WTC11 (cell line): Measurements from ENCODE around the gene FSTL4. TPM values are rescaled to one million over a fixed set of nuclear protein-coding genes. Genes with fewer than 3 reads are reported as not detected.

Source experiments
- ATAC-seq: fragments of 200-7000 bp; cut with Tn5 transposase; 2 replicates; pipeline ENCODE4 v1.10.0; 2021; ENCODE audit warnings: mild to moderate bottlenecking, moderate library complexity
- CTCF ChIA-PET: fragments of 300-600 bp; sonication (Branson Sonifier 250); formaldehyde crosslinking; loops from one replicate; lab custom pipeline; 2021; ENCODE audit warnings: antibody characterized with exemption; lab: Charles Lee
- POLR2A ChIA-PET: fragments of 350-600 bp; sonication (Branson Sonifier 250); formaldehyde crosslinking; loops from one replicate; lab custom pipeline; 2021; ENCODE audit warnings: antibody characterized with exemption; lab: Charles Lee
- DNase-seq: peaks from one replicate; pipeline ENCODE4 v3.0.0; 2021; ENCODE audit warnings: low spot score
- H3K27ac Mint-ChIP-seq: 2 replicates; pipeline ENCODE4 v1.8.0; 2021; ENCODE audit warnings: mixed read lengths
- H3K27me3 Mint-ChIP-seq: 2 replicates; pipeline ENCODE4 v1.8.0; 2021; ENCODE audit warnings: low read depth, mild to moderate bottlenecking, moderate library complexity, mixed read lengths
- H3K36me3 Mint-ChIP-seq: 2 replicates; pipeline ENCODE4 v1.8.0; 2021; ENCODE audit warnings: mixed read lengths
- H3K4me1 Mint-ChIP-seq: 2 replicates; pipeline ENCODE4 v1.8.0; 2022; ENCODE audit warnings: mixed read lengths
- H3K4me3 Mint-ChIP-seq: 2 replicates; pipeline ENCODE4 v1.8.0; 2021; ENCODE audit warnings: mild to moderate bottlenecking, moderate library complexity, mixed read lengths
- H3K9me3 Mint-ChIP-seq: 2 replicates; pipeline ENCODE4 v1.8.0; 2021; ENCODE audit warnings: mixed read lengths
- ESRRA ChIP-seq: sonication (generic); formaldehyde crosslinking; IDR thresholded peaks from 2 replicates; pipeline ENCODE4 v1.8.1; 2022; ENCODE audit warnings: mild to moderate bottlenecking, missing genetic modification reagents, borderline replicate concordance
- FOXP1 ChIP-seq: sonication (generic); formaldehyde crosslinking; IDR thresholded peaks from 2 replicates; pipeline ENCODE4 v1.8.0; 2022; ENCODE audit warnings: missing genetic modification reagents, mild to moderate bottlenecking, moderate library complexity, borderline replicate concordance
- GABPB1 ChIP-seq: sonication (generic); formaldehyde crosslinking; IDR thresholded peaks from 2 replicates; pipeline ENCODE4 v1.8.1; 2023; ENCODE audit warnings: mild to moderate bottlenecking, missing genetic modification reagents
- GRHL2 ChIP-seq: fragments of 250-450 bp; sonication (Bioruptor Pico); IDR thresholded peaks from 2 replicates; pipeline ENCODE4 v1.8.0; 2022; ENCODE audit warnings: mild to moderate bottlenecking, moderate library complexity; ENCODE audit not compliant: insufficient replicate concordance, severe bottlenecking
- JAZF1 ChIP-seq: fragments of 250-450 bp; sonication (Bioruptor Pico); IDR thresholded peaks from 2 replicates; pipeline ENCODE4 v1.9.0; 2021; ENCODE audit warnings: moderate library complexity, mild to moderate bottlenecking, inconsistent platforms
- KAT7 ChIP-seq: sonication (generic); formaldehyde crosslinking; IDR thresholded peaks from 2 replicates; pipeline ENCODE4 v1.8.1; 2023; ENCODE audit warnings: missing genetic modification reagents, mild to moderate bottlenecking, borderline replicate concordance
- NFE2L1 ChIP-seq: sonication (generic); formaldehyde crosslinking; IDR thresholded peaks from 2 replicates; pipeline ENCODE4 v1.8.1; 2023; ENCODE audit warnings: missing genetic modification reagents
- OVOL2 ChIP-seq: fragments of 250-450 bp; sonication (Bioruptor Pico); IDR thresholded peaks from 2 replicates; pipeline ENCODE4 v1.9.0; 2021; ENCODE audit warnings: mild to moderate bottlenecking, borderline replicate concordance
- PRRX2 ChIP-seq: fragments of 250-450 bp; sonication (Bioruptor Pico); IDR thresholded peaks from 2 replicates; pipeline ENCODE4 v1.8.0; 2021; ENCODE audit warnings: mild to moderate bottlenecking
- SP1 ChIP-seq: sonication (generic); formaldehyde crosslinking; conservative IDR thresholded peaks from 2 replicates; pipeline ENCODE4 v1.8.1; 2022; ENCODE audit warnings: missing genetic modification reagents
- ZNF219 ChIP-seq: sonication (generic); formaldehyde crosslinking; IDR thresholded peaks from 2 replicates; pipeline ENCODE4 v1.8.0; 2023; ENCODE audit warnings: missing genetic modification reagents, mild to moderate bottlenecking, borderline replicate concordance
- ZNF396 ChIP-seq: fragments of 250-450 bp; sonication (Bioruptor Pico); IDR thresholded peaks from 2 replicates; pipeline ENCODE4 v1.8.0; 2021; ENCODE audit warnings: mild to moderate bottlenecking, moderate library complexity, borderline replicate concordance
- ZNF416 ChIP-seq: fragments of 250-450 bp; sonication (Bioruptor Pico); IDR thresholded peaks from 2 replicates; pipeline ENCODE4 v1.9.0; 2021; ENCODE audit warnings: mild to moderate bottlenecking, inconsistent platforms
- total RNA-seq: library from RNA; stranded (reverse); gene quantifications from 3 replicates; pipeline ENCODE4 v1.2.3, GENCODE V29; 2021
- TF ChIP-seq, protein P1 (sequence below): sonication (generic); formaldehyde crosslinking; IDR thresholded peaks from 2 replicates; pipeline ENCODE4 v1.8.0; 2022; ENCODE audit warnings: missing genetic modification reagents
- TF ChIP-seq, protein P2 (sequence below): sonication (generic); formaldehyde crosslinking; IDR thresholded peaks from 2 replicates; pipeline ENCODE4 v1.8.0; 2022; ENCODE audit warnings: mild to moderate bottlenecking, missing genetic modification reagents
- TF ChIP-seq, protein P3 (sequence below): sonication (generic); formaldehyde crosslinking; IDR thresholded peaks from 2 replicates; pipeline ENCODE4 v1.8.0; 2023; ENCODE audit warnings: mild to moderate bottlenecking, missing genetic modification reagents
- TF ChIP-seq, protein P4 (sequence below): sonication (generic); formaldehyde crosslinking; IDR thresholded peaks from 2 replicates; pipeline ENCODE4 v1.8.1; 2023; ENCODE audit warnings: mild to moderate bottlenecking, moderate library complexity, missing genetic modification reagents
- TF ChIP-seq, protein P5 (sequence below): fragments of 250-450 bp; sonication (Bioruptor Pico); IDR thresholded peaks from 2 replicates; pipeline ENCODE4 v2.1.2; 2022; ENCODE audit warnings: mild to moderate bottlenecking, moderate library complexity
- TF ChIP-seq, protein P6 (sequence below): sonication (generic); formaldehyde crosslinking; IDR thresholded peaks from 2 replicates; pipeline ENCODE4 v1.8.1; 2022; ENCODE audit warnings: low read depth, mild to moderate bottlenecking, moderate library complexity, missing genetic modification reagents, borderline replicate concordance
- TF ChIP-seq, protein P7 (sequence below): sonication (generic); formaldehyde crosslinking; conservative IDR thresholded peaks from 2 replicates; pipeline ENCODE4 v1.8.1; 2022; ENCODE audit warnings: mild to moderate bottlenecking, missing genetic modification reagents

FSTL4 gene
- total RNA-seq, 1 experiment from 2014 or later = 6.1 TPM

DNA sequence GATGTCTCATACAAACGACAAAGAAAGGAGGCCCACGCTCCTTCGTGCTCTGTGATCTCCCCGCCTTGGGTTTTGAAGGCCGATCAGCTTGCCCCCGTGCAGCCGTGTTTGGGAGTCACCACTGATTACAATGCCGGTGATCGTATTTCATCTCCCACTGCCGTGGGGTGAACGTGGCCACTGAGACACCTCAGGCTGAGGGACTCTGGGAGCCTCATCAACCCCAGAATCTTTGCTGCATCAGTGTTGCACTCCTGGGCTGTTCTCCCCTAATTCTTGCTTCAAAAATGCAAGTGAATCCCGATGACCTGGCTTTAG is 366.3 kb downstream of the FSTL4 start (continued):
- TF ChIP-seq, protein P1, sequence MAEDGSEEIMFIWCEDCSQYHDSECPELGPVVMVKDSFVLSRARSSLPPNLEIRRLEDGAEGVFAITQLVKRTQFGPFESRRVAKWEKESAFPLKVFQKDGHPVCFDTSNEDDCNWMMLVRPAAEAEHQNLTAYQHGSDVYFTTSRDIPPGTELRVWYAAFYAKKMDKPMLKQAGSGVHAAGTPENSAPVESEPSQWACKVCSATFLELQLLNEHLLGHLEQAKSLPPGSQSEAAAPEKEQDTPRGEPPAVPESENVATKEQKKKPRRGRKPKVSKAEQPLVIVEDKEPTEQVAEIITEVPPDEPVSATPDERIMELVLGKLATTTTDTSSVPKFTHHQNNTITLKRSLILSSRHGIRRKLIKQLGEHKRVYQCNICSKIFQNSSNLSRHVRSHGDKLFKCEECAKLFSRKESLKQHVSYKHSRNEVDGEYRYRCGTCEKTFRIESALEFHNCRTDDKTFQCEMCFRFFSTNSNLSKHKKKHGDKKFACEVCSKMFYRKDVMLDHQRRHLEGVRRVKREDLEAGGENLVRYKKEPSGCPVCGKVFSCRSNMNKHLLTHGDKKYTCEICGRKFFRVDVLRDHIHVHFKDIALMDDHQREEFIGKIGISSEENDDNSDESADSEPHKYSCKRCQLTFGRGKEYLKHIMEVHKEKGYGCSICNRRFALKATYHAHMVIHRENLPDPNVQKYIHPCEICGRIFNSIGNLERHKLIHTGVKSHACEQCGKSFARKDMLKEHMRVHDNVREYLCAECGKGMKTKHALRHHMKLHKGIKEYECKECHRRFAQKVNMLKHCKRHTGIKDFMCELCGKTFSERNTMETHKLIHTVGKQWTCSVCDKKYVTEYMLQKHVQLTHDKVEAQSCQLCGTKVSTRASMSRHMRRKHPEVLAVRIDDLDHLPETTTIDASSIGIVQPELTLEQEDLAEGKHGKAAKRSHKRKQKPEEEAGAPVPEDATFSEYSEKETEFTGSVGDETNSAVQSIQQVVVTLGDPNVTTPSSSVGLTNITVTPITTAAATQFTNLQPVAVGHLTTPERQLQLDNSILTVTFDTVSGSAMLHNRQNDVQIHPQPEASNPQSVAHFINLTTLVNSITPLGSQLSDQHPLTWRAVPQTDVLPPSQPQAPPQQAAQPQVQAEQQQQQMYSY (CRISPR knock-in tag) = no peak
- no peak for TF ChIP-seq FOXP1
- TF ChIP-seq ESRRA (CRISPR knock-in tag) = no peak
- TF ChIP-seq ZNF396 (CRISPR knock-in tag) = no peak
- no peak for TF ChIP-seq ZNF416 (CRISPR knock-in tag)
- TF ChIP-seq, all 79 proteins: peak for 0

DNA sequence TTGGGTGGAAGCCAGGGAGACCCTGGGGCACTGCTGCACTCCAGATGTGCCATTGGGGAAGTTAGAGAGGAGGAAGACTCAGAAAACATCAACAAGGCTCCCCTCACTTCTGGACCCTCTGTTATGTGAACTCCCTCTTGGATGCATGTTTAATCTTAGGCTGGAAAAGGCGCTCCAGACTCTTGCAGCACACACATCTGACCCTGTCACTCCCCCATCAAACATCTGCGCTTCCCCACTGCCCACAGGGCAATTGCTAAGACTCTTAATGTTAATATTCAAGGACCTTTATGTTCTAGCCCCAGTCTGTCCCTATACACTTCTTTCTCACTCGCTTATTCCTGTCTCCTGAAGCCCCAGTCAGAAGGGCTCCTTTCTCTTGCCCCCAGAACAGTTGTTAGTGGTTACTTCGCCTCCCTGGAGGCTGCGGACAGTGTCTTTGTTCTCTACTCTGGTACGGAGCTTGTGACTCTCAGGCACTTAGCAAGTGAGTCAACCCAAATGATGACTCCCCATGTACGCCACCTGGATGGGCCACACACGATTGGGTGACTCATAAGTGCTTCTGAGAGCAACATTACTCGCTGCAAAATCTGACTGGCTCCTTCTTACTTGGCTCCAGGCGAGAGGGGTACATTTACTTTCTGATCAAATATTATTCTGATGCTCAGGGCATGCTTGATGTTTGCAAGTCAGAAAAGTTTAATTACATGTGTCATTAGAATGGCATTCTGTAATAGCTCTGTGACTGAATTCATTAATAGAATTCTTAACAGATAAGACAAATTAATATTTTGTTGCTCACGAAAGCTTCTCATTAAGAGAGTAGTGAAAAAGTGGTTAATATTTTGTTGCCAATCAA is 366.9 kb downstream of the FSTL4 start:
- Mint-ChIP-seq H3K27ac (no peak overlapping the region), H3K36me3 (no peaks in the 10 kb centered on the region), H3K4me3 (no peak overlapping the region), H3K4me1 (no peaks in the 10 kb centered on the region), H3K27me3 (no peaks in the 10 kb centered on the region), H3K9me3 (peaks cover 4% of the 10 kb centered on the region)
- ChIA-PET POLR2A (interaction anchor here (0.7 kb wide), 1 partner anchor 468 kb away, joined by 6 read pairs; no protein-coding TSS in a partner anchor), CTCF (interaction anchor here (4.6 kb wide), 1 partner anchor 132 kb away, joined by 68 read pairs; no protein-coding TSS in a partner anchor)
- DNase-seq (no peak), ATAC-seq (no peak)
- TF ChIP-seq GABPB1 (CRISPR knock-in tag) (no peak), JAZF1 (CRISPR knock-in tag) (no peak), PRRX2 (CRISPR knock-in tag) (no peak)
- TF ChIP-seq, protein P2, sequence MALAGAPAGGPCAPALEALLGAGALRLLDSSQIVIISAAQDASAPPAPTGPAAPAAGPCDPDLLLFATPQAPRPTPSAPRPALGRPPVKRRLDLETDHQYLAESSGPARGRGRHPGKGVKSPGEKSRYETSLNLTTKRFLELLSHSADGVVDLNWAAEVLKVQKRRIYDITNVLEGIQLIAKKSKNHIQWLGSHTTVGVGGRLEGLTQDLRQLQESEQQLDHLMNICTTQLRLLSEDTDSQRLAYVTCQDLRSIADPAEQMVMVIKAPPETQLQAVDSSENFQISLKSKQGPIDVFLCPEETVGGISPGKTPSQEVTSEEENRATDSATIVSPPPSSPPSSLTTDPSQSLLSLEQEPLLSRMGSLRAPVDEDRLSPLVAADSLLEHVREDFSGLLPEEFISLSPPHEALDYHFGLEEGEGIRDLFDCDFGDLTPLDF = no peak
- TF ChIP-seq, protein P3, sequence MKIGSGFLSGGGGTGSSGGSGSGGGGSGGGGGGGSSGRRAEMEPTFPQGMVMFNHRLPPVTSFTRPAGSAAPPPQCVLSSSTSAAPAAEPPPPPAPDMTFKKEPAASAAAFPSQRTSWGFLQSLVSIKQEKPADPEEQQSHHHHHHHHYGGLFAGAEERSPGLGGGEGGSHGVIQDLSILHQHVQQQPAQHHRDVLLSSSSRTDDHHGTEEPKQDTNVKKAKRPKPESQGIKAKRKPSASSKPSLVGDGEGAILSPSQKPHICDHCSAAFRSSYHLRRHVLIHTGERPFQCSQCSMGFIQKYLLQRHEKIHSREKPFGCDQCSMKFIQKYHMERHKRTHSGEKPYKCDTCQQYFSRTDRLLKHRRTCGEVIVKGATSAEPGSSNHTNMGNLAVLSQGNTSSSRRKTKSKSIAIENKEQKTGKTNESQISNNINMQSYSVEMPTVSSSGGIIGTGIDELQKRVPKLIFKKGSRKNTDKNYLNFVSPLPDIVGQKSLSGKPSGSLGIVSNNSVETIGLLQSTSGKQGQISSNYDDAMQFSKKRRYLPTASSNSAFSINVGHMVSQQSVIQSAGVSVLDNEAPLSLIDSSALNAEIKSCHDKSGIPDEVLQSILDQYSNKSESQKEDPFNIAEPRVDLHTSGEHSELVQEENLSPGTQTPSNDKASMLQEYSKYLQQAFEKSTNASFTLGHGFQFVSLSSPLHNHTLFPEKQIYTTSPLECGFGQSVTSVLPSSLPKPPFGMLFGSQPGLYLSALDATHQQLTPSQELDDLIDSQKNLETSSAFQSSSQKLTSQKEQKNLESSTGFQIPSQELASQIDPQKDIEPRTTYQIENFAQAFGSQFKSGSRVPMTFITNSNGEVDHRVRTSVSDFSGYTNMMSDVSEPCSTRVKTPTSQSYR (CRISPR knock-in tag) = no peak

DNA sequence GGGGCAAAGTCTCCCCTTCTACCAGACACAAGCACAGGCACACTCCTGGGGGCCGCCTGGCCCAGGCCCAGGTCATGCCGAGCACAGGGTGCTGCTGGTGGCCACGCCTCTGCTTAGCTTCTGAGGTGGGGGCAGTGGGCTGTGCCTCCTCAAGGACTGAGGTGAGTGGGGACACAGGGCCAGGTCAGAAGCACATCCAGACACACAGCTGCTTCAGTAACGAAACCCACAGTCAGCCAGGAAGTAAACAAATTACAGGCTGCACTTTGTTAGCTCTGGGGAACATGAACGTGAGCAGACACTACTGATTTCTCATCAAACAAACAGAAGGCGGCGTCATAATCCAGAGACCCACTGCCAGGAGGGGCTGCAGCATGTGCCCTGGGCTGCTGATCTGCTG is 368.1 kb downstream of the FSTL4 start:
- peaks cover 3% of the 10 kb centered on the region; the same call in 1 of the 2 replicates for H3K36me3 Mint-ChIP-seq
- H3K27me3 Mint-ChIP-seq = no peaks in the 10 kb centered on the region
- CTCF ChIA-PET = interaction anchor here (4.6 kb wide), 1 partner anchor 131 kb away, joined by 68 read pairs; no protein-coding TSS in a partner anchor
- H3K4me1 Mint-ChIP-seq = no peaks in the 10 kb centered on the region
- ATAC-seq = no peak
- no peak overlapping the region for H3K27ac Mint-ChIP-seq
- no peak overlapping the region for H3K4me3 Mint-ChIP-seq
- DNase-seq = no peak
- POLR2A ChIA-PET = interaction anchor here (0.7 kb wide), 1 partner anchor 469 kb away, joined by 6 read pairs; no protein-coding TSS in a partner anchor
- peaks cover 12% of the 10 kb centered on the region for H3K9me3 Mint-ChIP-seq
- TF ChIP-seq NFE2L1 (CRISPR knock-in tag) (no peak), SP1 (CRISPR knock-in tag) (no peak), GRHL2 (no peak), OVOL2 (CRISPR knock-in tag) (no peak), ZNF219 (CRISPR knock-in tag) (no peak), KAT7 (CRISPR knock-in tag) (no peak)
- TF ChIP-seq, protein P4, sequence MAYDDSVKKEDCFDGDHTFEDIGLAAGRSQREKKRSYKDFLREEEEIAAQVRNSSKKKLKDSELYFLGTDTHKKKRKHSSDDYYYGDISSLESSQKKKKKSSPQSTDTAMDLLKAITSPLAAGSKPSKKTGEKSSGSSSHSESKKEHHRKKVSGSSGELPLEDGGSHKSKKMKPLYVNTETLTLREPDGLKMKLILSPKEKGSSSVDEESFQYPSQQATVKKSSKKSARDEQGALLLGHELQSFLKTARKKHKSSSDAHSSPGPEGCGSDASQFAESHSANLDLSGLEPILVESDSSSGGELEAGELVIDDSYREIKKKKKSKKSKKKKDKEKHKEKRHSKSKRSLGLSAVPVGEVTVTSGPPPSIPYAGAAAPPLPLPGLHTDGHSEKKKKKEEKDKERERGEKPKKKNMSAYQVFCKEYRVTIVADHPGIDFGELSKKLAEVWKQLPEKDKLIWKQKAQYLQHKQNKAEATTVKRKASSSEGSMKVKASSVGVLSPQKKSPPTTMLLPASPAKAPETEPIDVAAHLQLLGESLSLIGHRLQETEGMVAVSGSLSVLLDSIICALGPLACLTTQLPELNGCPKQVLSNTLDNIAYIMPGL = no peak
- TF ChIP-seq, protein P5, sequence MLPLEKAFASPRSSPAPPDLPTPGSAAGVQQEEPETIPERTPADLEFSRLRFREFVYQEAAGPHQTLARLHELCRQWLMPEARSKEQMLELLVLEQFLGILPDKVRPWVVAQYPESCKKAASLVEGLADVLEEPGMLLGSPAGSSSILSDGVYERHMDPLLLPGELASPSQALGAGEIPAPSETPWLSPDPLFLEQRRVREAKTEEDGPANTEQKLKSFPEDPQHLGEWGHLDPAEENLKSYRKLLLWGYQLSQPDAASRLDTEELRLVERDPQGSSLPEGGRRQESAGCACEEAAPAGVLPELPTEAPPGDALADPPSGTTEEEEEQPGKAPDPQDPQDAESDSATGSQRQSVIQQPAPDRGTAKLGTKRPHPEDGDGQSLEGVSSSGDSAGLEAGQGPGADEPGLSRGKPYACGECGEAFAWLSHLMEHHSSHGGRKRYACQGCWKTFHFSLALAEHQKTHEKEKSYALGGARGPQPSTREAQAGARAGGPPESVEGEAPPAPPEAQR (CRISPR knock-in tag) = no peak
- TF ChIP-seq, protein P6, sequence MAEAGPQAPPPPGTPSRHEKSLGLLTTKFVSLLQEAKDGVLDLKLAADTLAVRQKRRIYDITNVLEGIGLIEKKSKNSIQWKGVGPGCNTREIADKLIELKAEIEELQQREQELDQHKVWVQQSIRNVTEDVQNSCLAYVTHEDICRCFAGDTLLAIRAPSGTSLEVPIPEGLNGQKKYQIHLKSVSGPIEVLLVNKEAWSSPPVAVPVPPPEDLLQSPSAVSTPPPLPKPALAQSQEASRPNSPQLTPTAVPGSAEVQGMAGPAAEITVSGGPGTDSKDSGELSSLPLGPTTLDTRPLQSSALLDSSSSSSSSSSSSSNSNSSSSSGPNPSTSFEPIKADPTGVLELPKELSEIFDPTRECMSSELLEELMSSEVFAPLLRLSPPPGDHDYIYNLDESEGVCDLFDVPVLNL (CRISPR knock-in tag) = no peak
- TF ChIP-seq, protein P7, sequence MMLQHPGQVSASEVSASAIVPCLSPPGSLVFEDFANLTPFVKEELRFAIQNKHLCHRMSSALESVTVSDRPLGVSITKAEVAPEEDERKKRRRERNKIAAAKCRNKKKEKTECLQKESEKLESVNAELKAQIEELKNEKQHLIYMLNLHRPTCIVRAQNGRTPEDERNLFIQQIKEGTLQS (CRISPR knock-in tag) = no peak
